ENCODE data around the gene SCYL1.

SCYL1 gene

GRCh38 chr11:65485920-65486219 lies 39.0 kb upstream of the SCYL1 start:
- Histone ChIP-seq H3K36me3 (replicated peaks; ENCODE audit: insufficient read depth, low read length) (no peaks in the 10 kb centered on the region), H3K9ac (ENCODE audit: low read length) (no peak overlapping the region), H3K79me2 (ENCODE audit: low read length) (no peaks in the 10 kb centered on the region), H3F3A (ENCODE audit: insufficient read depth, low read length) (peaks cover 13% of the 10 kb centered on the region; the same call in 1 of the 2 replicates), H3K9me2 (replicated peaks; ENCODE audit: insufficient read depth, low read length) (no peaks in the 10 kb centered on the region), H3K27ac (ENCODE audit: low read length) (no peak overlapping the region), H3K4me3 (ENCODE audit: low read length) (no peak overlapping the region), H3K4me2 (ENCODE audit: low read depth, low read length) (no peak overlapping the region), H2AFZ (ENCODE audit: low read length) (no peak overlapping the region), H3K4me1 (ENCODE audit: low read length) (peaks cover 26% of the 10 kb centered on the region), H3K9me3 (replicated peaks; ENCODE audit: insufficient read depth, low read length) (no peaks in the 10 kb centered on the region), H4K20me1 (ENCODE audit: insufficient read depth, low read length) (no peaks in the 10 kb centered on the region), H3K27me3 (replicated peaks; ENCODE audit: insufficient read depth, low read length) (no peaks in the 10 kb centered on the region)
- no peak for DNase-seq
- no peak for TF ChIP-seq EZH2phosphoT487 (IDR thresholded peaks at IDR 0.05; ENCODE audit: low read length)
- no peak for TF ChIP-seq CTCF (IDR thresholded peaks at IDR 0.05; ENCODE audit: low read length)
- TF ChIP-seq EZH2 (optimal IDR thresholded peaks at IDR 0.05; ENCODE audit: low read depth, low read length) = no peak

GRCh38 chr11:65486570-65487466 lies 38.1 kb upstream of the SCYL1 start:
- TF ChIP-seq CTCF (IDR thresholded peaks at IDR 0.05; ENCODE audit: low read length) (no peak), EZH2 (optimal IDR thresholded peaks at IDR 0.05; ENCODE audit: low read depth, low read length) (no peak), EZH2phosphoT487 (IDR thresholded peaks at IDR 0.05; ENCODE audit: low read length) (no peak)
- Histone ChIP-seq H3K4me1 (ENCODE audit: low read length) (peaks cover 26% of the 10 kb centered on the region), H3K27me3 (replicated peaks; ENCODE audit: insufficient read depth, low read length) (no peaks in the 10 kb centered on the region), H2AFZ (ENCODE audit: low read length) (0 out of 2 replicates have a peak overlapping the region, but pooled peaks have one; percentile 19), H3K9ac (ENCODE audit: low read length) (peak overlapping the region; percentile 20; the same call in 1 of the 2 replicates), H3K36me3 (replicated peaks; ENCODE audit: insufficient read depth, low read length) (no peaks in the 10 kb centered on the region), H3K27ac (ENCODE audit: low read length) (peak overlapping the region; percentile 91), H3K9me3 (replicated peaks; ENCODE audit: insufficient read depth, low read length) (no peaks in the 10 kb centered on the region), H3K9me2 (replicated peaks; ENCODE audit: insufficient read depth, low read length) (no peaks in the 10 kb centered on the region), H3K4me2 (ENCODE audit: low read depth, low read length) (peak overlapping the region; percentile 81; the same call in 1 of the 2 replicates), H3F3A (ENCODE audit: insufficient read depth, low read length) (peaks cover 13% of the 10 kb centered on the region; the same call in 1 of the 2 replicates), H3K79me2 (ENCODE audit: low read length) (no peaks in the 10 kb centered on the region), H3K4me3 (ENCODE audit: low read length) (no peak overlapping the region), H4K20me1 (ENCODE audit: insufficient read depth, low read length) (no peaks in the 10 kb centered on the region)
- DNase-seq = no peak

GRCh38 chr11:65487467-65488272 lies 37.2 kb upstream of the SCYL1 start:
- Histone ChIP-seq H3K9ac (ENCODE audit: low read length) (peak overlapping the region; percentile 76), H3K4me2 (ENCODE audit: low read depth, low read length) (peak overlapping the region; percentile 81), H3K27me3 (replicated peaks; ENCODE audit: insufficient read depth, low read length) (no peaks in the 10 kb centered on the region), H3K9me3 (replicated peaks; ENCODE audit: insufficient read depth, low read length) (no peaks in the 10 kb centered on the region), H3K4me3 (ENCODE audit: low read length) (peak overlapping the region; percentile 45), H3F3A (ENCODE audit: insufficient read depth, low read length) (peaks cover 13% of the 10 kb centered on the region; the same call in 1 of the 2 replicates), H4K20me1 (ENCODE audit: insufficient read depth, low read length) (no peaks in the 10 kb centered on the region), H3K36me3 (replicated peaks; ENCODE audit: insufficient read depth, low read length) (no peaks in the 10 kb centered on the region), H3K79me2 (ENCODE audit: low read length) (no peaks in the 10 kb centered on the region), H3K9me2 (replicated peaks; ENCODE audit: insufficient read depth, low read length) (no peaks in the 10 kb centered on the region), H3K27ac (ENCODE audit: low read length) (peak overlapping the region; percentile 91), H2AFZ (ENCODE audit: low read length) (peak overlapping the region; percentile 43), H3K4me1 (ENCODE audit: low read length) (peaks cover 26% of the 10 kb centered on the region)
- TF ChIP-seq CTCF (IDR thresholded peaks at IDR 0.05; ENCODE audit: low read length) (no peak), EZH2phosphoT487 (IDR thresholded peaks at IDR 0.05; ENCODE audit: low read length) (no peak), EZH2 (optimal IDR thresholded peaks at IDR 0.05; ENCODE audit: low read depth, low read length) (no peak)
- peak; percentile 81 for DNase-seq

Data from MM.1S (cell line).